Measurements from ENCODE around the gene MAGI2. TPM values are rescaled to one million over a fixed set of nuclear protein-coding genes. Genes with fewer than 3 reads are reported as not detected.

The MAGI2 gene
- total RNA-seq, 3 donors from 2014 or later = 9.8 to 22.7 (median 20.2) TPM

GRCh38 chr7:79050603-79051002, 402.9 kb downstream of the MAGI2 start:
- no peaks in the 10 kb centered on the region for H3K36me3 ChIP-seq
- DNase-seq (ENCODE audit: low spot score in 2 of 2) = peak in 1 of 2 donors; percentile 26
- no peaks in the 10 kb centered on the region for H3K4me1 ChIP-seq
- H3K9me3 ChIP-seq = no peaks in the 10 kb centered on the region
- intact Hi-C loops (cut with DNase I; ENCODE audit: low total_unique reads) = no loop called here
- no peaks in the 10 kb centered on the region for H3K27me3 ChIP-seq
- peak overlapping the region in 1 of 3 donors; percentile 12 for H3K4me3 ChIP-seq
- peak overlapping the region in 1 of 2 donors; percentile 8 for H3K27ac ChIP-seq
- no peak for TF ChIP-seq POLR2A (IDR thresholded peaks at IDR 0.05)
- TF ChIP-seq POLR2AphosphoS5 (IDR thresholded peaks at IDR 0.05) = no peak
- TF ChIP-seq CTCF (IDR thresholded peaks at IDR 0.05) = no peak

- no peak for DNase-seq (ENCODE audit: low spot score in 2 of 2)
- H3K27me3 ChIP-seq = no peaks in the 10 kb centered on the region
- no peaks in the 10 kb centered on the region for H3K36me3 ChIP-seq
- H3K4me1 ChIP-seq = no peaks in the 10 kb centered on the region
- intact Hi-C loops (cut with DNase I; ENCODE audit: low total_unique reads) = no loop called here
- no peak overlapping the region for H3K27ac ChIP-seq
- no peak overlapping the region for H3K4me3 ChIP-seq
- no peak for TF ChIP-seq CTCF (IDR thresholded peaks at IDR 0.05)
- TF ChIP-seq POLR2A (IDR thresholded peaks at IDR 0.05) = no peak
- TF ChIP-seq POLR2AphosphoS5 (IDR thresholded peaks at IDR 0.05) = no peak
- H3K9me3 ChIP-seq = peaks cover 0 to 3% of the 10 kb centered on the region in 2 donors
These were observed 407.4 kb downstream of the MAGI2 start for GRCh38 chr7:79046061-79046460.

GRCh38 chr7:79037001-79037400, 416.5 kb downstream of the MAGI2 start:
- TF ChIP-seq POLR2AphosphoS5 (IDR thresholded peaks at IDR 0.05) (no peak), CTCF (IDR thresholded peaks at IDR 0.05) (no peak), POLR2A (IDR thresholded peaks at IDR 0.05) (no peak)
- Histone ChIP-seq H3K27ac (no peak overlapping the region), H3K4me1 (no peaks in the 10 kb centered on the region), H3K27me3 (no peaks in the 10 kb centered on the region), H3K36me3 (no peaks in the 10 kb centered on the region), H3K9me3 (no peaks in the 10 kb centered on the region), H3K4me3 (no peak overlapping the region)
- DNase-seq (ENCODE audit: low spot score in 2 of 2) = no peak
- intact Hi-C loops (cut with DNase I; ENCODE audit: low total_unique reads) = no loop called here

GRCh38 chr7:79036356-79036755, 417.1 kb downstream of the MAGI2 start:
- DNase-seq (ENCODE audit: low spot score in 2 of 2) = no peak
- Histone ChIP-seq H3K4me1 (no peaks in the 10 kb centered on the region), H3K9me3 (no peaks in the 10 kb centered on the region), H3K36me3 (no peaks in the 10 kb centered on the region), H3K4me3 (no peak overlapping the region), H3K27me3 (no peaks in the 10 kb centered on the region), H3K27ac (no peak overlapping the region)
- intact Hi-C loops (cut with DNase I; ENCODE audit: low total_unique reads) = no loop called here
- TF ChIP-seq CTCF (IDR thresholded peaks at IDR 0.05) (no peak), POLR2AphosphoS5 (IDR thresholded peaks at IDR 0.05) (no peak), POLR2A (IDR thresholded peaks at IDR 0.05) (no peak)

GRCh38 chr7:79035858-79036257, 417.6 kb downstream of the MAGI2 start:
- Histone ChIP-seq H3K27ac (no peak overlapping the region), H3K36me3 (no peaks in the 10 kb centered on the region), H3K9me3 (no peaks in the 10 kb centered on the region), H3K4me3 (no peak overlapping the region), H3K27me3 (no peaks in the 10 kb centered on the region), H3K4me1 (no peaks in the 10 kb centered on the region)
- TF ChIP-seq POLR2A (IDR thresholded peaks at IDR 0.05) (no peak), POLR2AphosphoS5 (IDR thresholded peaks at IDR 0.05) (no peak), CTCF (IDR thresholded peaks at IDR 0.05) (no peak)
- DNase-seq (ENCODE audit: low spot score in 2 of 2) = no peak
- intact Hi-C loops (cut with DNase I; ENCODE audit: low total_unique reads) = no loop called here

Measured in breast epithelium (tissue), 4 donors.